RKO (cell line): Measurements from ENCODE around the gene TMCC1.
"Not testable (repeated sequence)": the region's sequence is repeated elsewhere in the genome, so short reads cannot be mapped to it uniquely, and the experiment has no call there.

ENCODE experiments used
- DNase-seq: peaks from one replicate; pipeline ENCODE4 v3.0.0-alpha.2; 2016; ENCODE audit warnings: low spot score

Gene TMCC1

GRCh38 chr3:129622933-129623332 is 270.6 kb downstream of the TMCC1 start:
- DNase-seq: no peak

- DNase-seq: no peak
These were observed 271.2 kb downstream of the TMCC1 start for GRCh38 chr3:129622226-129622874.

- DNase-seq: no peak
These were observed 271.8 kb downstream of the TMCC1 start for GRCh38 chr3:129621626-129622225.

GRCh38 chr3:129620828-129621559 is 272.5 kb downstream of the TMCC1 start:
- DNase-seq: no peak

- DNase-seq: no peak
These were observed 273.8 kb downstream of the TMCC1 start for GRCh38 chr3:129619726-129620162.

GRCh38 chr3:129618901-129619671 is 274.4 kb downstream of the TMCC1 start:
- DNase-seq: no peak

GRCh38 chr3:129618186-129618820 is 275.2 kb downstream of the TMCC1 start:
- DNase-seq: no peak

- DNase-seq: no peak
These were observed 275.9 kb downstream of the TMCC1 start for GRCh38 chr3:129617381-129618185.

GRCh38 chr3:129616713-129617112 is 276.8 kb downstream of the TMCC1 start:
- DNase-seq: no peak

- no peak for DNase-seq
These were observed 277.2 kb downstream of the TMCC1 start for GRCh38 chr3:129616291-129616690.

GRCh38 chr3:129615751-129616281 is 277.7 kb downstream of the TMCC1 start:
- DNase-seq: no peak

GRCh38 chr3:129614927-129615363 is 278.6 kb downstream of the TMCC1 start:
- no peak for DNase-seq

- no peak for DNase-seq
These were observed 279.1 kb downstream of the TMCC1 start for GRCh38 chr3:129614435-129614834.

GRCh38 chr3:129613367-129613740 is 280.2 kb downstream of the TMCC1 start:
- no peak for DNase-seq

- no peak for DNase-seq
These were observed 280.8 kb downstream of the TMCC1 start for GRCh38 chr3:129612534-129613366.

GRCh38 chr3:129611812-129612533 is 281.5 kb downstream of the TMCC1 start:
- DNase-seq: no peak

- no peak for DNase-seq
These were observed 282.1 kb downstream of the TMCC1 start for GRCh38 chr3:129611446-129611800.

GRCh38 chr3:129610794-129611445 is 282.6 kb downstream of the TMCC1 start:
- not testable (repeated sequence) for DNase-seq

- no peak for DNase-seq
These were observed 283.2 kb downstream of the TMCC1 start for GRCh38 chr3:129610276-129610675.
